Testis (tissue), 3 donors: ENCODE data around the gene CEP250. TPM values are rescaled to one million over a fixed set of nuclear protein-coding genes. Genes with fewer than 3 reads are reported as not detected.
A peak's percentile ranks its signal among the peaks of the same experiment; 100 is the strongest.

Experiments
- DNase-seq: peaks from one replicate; pipeline ENCODE4 v3.0.0-alpha.2; 2019
- H3K27ac ChIP-seq, 2 donors: fragments of 200-600 bp; sonication (generic); one replicate each; pipeline ENCODE4 v1.5.1; 2019
- H3K27me3 ChIP-seq: fragments of 200-600 bp; sonication (generic); one replicate; pipeline ENCODE4 v1.5.1; 2019
- H3K36me3 ChIP-seq: fragments of 200-600 bp; sonication (generic); one replicate; pipeline ENCODE4 v1.5.1; 2017; ENCODE audit warnings: low read depth; ENCODE audit errors: missing control alignments
- H3K4me1 ChIP-seq: fragments of 200-600 bp; sonication (generic); one replicate; pipeline ENCODE4 v1.5.1; 2019
- H3K4me3 ChIP-seq, 2 donors: fragments of 200-600 bp; sonication (generic); one replicate each; pipeline ENCODE4 v1.5.1; 2017 to 2019
- H3K9me3 ChIP-seq: fragments of 200-600 bp; sonication (generic); one replicate; pipeline ENCODE4 v1.5.1; 2017
- POLR2A ChIP-seq: fragments of 450-650 bp; IDR thresholded peaks from one replicate; pipeline ENCODE4 v1.6.1; 2017; ENCODE audit warnings: antibody characterized with exemption, mild to moderate bottlenecking, moderate library complexity
- WGBS, 2 donors: methylation state at CpG; one replicate each; pipeline ENCODE4 v1.1.5; 2018; 5-methylcytosine and 5-hydroxymethylcytosine counted together
- intact Hi-C: fragments of 100-400 bp; cut with DNase I; formaldehyde crosslinking; loops from one replicate; pipeline ENCODE4 v1.15.1; 2023; ENCODE audit warnings: low total_unique reads
- polyA plus RNA-seq: library from polyadenylated mRNA; stranded (reverse); fragments of 350-450 nt; fragmentation: Illumina TruSeq; extraction: RNeasy Lipid Tissue Mini Kit (QIAGEN cat#74804); gene quantifications from one replicate; pipeline ENCODE4 v1.2.3, GENCODE V29; 2014; ENCODE audit warnings: low read depth, low replicate concordance; ENCODE audit not compliant: insufficient read depth
- total RNA-seq, 2 donors: library from RNA; depleted of rRNA; stranded (reverse); fragments of >200 nt; gene quantifications; one replicate each; pipeline ENCODE4 v1.2.3, GENCODE V29; 2016
- TF ChIP-seq, protein P1 (sequence below), 3 experiments: fragments of 450-650 bp in 2 of 3; fragments of 200-600 bp in 1 of 3; sonication (generic) in 1 of 3; IDR thresholded peaks; one replicate each; pipeline ENCODE4 v1.5.1; 2016 to 2019; ENCODE audit warnings: antibody characterized with exemption in 3 of 3, mild to moderate bottlenecking in 2 of 3, moderate library complexity in 1 of 3

Gene CEP250
- total and polyA plus RNA-seq, 3 donors from 2014 or later, result 41.2 to 68.6 (median 54.5) TPM

DNA sequence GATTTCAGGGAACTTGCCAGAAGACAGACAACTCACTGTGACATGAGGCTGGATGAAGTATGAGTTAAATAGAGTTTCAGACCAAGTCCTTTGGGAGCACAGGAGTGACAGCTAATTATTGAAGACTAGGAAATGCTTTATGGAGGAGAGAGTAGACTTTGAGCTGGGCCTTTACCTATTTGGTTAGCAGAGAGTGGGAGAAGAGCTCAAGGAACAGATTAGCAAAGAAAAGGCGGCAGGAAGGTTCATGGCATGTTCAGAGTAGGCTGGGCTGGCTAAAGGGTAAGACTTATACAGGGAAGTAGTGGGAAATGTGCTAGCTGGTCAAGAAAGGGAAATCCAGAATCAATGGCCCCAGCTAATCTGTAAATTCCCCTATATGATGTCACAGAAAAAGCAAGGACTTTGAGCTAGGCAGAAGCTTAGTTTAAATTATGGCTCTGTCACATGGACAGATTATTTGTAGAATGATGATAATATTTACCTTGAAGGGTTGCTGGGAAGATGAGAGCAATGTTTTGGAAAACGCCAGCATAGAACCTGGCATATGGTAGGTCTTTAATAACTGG, 19.0 kb downstream of the CEP250 start:
- H3K4me3 ChIP-seq, result no peak overlapping the region
- TF ChIP-seq POLR2A, result no peak
- TF ChIP-seq, protein P1, sequence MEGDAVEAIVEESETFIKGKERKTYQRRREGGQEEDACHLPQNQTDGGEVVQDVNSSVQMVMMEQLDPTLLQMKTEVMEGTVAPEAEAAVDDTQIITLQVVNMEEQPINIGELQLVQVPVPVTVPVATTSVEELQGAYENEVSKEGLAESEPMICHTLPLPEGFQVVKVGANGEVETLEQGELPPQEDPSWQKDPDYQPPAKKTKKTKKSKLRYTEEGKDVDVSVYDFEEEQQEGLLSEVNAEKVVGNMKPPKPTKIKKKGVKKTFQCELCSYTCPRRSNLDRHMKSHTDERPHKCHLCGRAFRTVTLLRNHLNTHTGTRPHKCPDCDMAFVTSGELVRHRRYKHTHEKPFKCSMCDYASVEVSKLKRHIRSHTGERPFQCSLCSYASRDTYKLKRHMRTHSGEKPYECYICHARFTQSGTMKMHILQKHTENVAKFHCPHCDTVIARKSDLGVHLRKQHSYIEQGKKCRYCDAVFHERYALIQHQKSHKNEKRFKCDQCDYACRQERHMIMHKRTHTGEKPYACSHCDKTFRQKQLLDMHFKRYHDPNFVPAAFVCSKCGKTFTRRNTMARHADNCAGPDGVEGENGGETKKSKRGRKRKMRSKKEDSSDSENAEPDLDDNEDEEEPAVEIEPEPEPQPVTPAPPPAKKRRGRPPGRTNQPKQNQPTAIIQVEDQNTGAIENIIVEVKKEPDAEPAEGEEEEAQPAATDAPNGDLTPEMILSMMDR (IDR thresholded peaks at IDR 0.05), result no peak
- no peak for DNase-seq
- intact Hi-C loops, result no loop called here
- no peaks in the 10 kb centered on the region for H3K9me3 ChIP-seq
- no peaks in the 10 kb centered on the region for H3K27me3 ChIP-seq
- H3K27ac ChIP-seq, result no peak overlapping the region
- H3K36me3 ChIP-seq, result no peaks in the 10 kb centered on the region
- 90 to 93% methylated on average over 2 of the region's 2 CpGs for WGBS, 2 donors
- no peaks in the 10 kb centered on the region for H3K4me1 ChIP-seq

DNA sequence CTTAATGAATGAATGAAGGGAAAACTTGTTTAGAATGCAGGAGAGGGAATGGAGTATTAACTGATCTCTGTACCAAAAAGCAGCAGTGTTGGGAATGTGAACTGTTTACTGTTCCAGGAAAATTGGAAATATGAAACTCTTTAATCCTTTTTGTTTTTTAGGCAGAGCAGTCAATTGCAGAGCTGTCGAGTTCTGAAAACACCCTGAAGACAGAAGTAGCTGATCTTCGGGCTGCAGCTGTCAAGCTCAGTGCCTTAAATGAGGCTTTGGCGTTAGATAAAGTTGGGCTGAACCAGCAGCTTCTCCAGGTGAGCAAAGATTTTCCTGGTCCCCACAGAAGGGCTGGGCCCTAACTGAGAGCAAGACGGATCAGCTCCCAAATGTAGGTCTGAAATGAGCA, 20.9 kb downstream of the CEP250 start:
- H3K27me3 ChIP-seq, result no peaks in the 10 kb centered on the region
- H3K27ac ChIP-seq, result no peak overlapping the region
- WGBS, 2 donors, result 89 to 94% methylated on average over 4 of the region's 4 CpGs
- no peaks in the 10 kb centered on the region for H3K9me3 ChIP-seq
- no peak for DNase-seq
- TF ChIP-seq POLR2A, result no peak
- TF ChIP-seq, protein P1 (IDR thresholded peaks at IDR 0.05), result no peak
- no peak overlapping the region for H3K4me3 ChIP-seq
- H3K4me1 ChIP-seq, result no peaks in the 10 kb centered on the region
- intact Hi-C loops, result no loop called here
- no peaks in the 10 kb centered on the region for H3K36me3 ChIP-seq

DNA sequence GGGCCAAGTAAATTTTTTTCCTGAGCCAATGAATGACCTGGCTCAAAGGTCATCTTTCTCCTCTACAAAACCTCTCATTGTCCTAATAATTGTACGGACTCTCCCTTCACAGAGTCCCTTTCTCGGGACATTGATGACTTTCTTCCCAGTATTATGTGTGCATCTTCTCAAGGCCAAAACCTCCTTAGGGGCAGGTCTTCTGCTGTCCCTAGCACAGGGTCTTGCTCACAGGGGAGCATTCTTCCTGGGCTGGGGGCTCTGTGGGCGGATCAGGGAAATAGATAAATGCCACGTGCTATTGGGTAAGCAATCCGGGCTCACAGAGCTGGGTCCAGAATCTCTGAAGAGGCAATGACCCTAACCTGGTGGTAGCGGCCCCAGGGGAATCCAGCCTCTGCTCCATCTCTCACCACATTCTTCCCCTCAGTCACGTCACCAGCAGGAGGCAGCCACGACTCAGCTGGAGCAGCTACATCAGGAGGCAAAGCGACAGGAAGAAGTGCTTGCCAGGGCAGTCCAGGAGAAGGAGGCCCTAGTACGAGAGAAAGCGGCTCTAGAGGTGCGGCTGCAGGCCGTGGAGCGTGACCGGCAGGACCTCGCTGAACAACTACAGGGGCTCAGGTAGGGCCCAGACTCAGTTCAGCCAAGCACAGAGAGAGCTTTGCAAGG, 23.5 kb downstream of the CEP250 start:
- H3K36me3 ChIP-seq, result no peaks in the 10 kb centered on the region
- H3K27ac ChIP-seq, result no peak overlapping the region
- WGBS, 2 donors, result 82 to 91% methylated on average over 15 to 16 of the region's 16 CpGs
- intact Hi-C loops, result no loop called here
- no peak overlapping the region for H3K4me3 ChIP-seq
- no peak for DNase-seq
- no peaks in the 10 kb centered on the region for H3K9me3 ChIP-seq
- no peaks in the 10 kb centered on the region for H3K4me1 ChIP-seq
- H3K27me3 ChIP-seq, result no peaks in the 10 kb centered on the region
- TF ChIP-seq, protein P1 (IDR thresholded peaks at IDR 0.05), result peak in 1 of 3 experiments; percentile 8
- no peak for TF ChIP-seq POLR2A

GRCh38 chr20:35479798-35480197, 24.4 kb downstream of the CEP250 start:
- no peak for TF ChIP-seq POLR2A
- TF ChIP-seq, protein P1 (IDR thresholded peaks at IDR 0.05), result no peak
- intact Hi-C loops, result no loop called here

DNA sequence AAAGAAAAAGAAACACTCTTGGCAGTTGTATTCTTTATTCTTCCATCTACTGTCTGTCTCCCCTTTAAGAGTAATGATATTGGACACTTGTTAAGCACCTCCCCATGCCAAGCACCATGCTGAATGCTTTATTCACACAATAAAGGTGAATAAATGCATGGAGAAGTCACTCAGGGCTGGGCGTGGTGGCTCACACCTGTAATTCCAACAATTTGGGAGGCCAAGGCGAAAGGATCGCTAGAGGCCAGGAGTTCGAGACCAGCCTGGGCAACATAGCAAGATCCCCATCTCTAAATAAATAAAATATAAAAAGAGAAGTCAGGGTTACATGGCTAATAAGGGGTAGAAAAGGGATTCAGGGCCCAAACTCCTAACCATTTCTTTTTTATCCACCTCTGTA, 32.1 kb downstream of the CEP250 start:
- intact Hi-C loops, result no loop called here
- Histone ChIP-seq H3K27ac (no peak overlapping the region), H3K4me3 (no peak overlapping the region), H3K4me1 (no peaks in the 10 kb centered on the region), H3K27me3 (no peaks in the 10 kb centered on the region), H3K36me3 (no peaks in the 10 kb centered on the region), H3K9me3 (no peaks in the 10 kb centered on the region)
- 95 to 96% methylated on average over 4 of the region's 4 CpGs for WGBS, 2 donors
- TF ChIP-seq POLR2A, result no peak
- TF ChIP-seq, protein P1 (IDR thresholded peaks at IDR 0.05), result no peak
- no peak for DNase-seq

More at GRCh38 chr20:35479798-35480197, 24.4 kb downstream of the CEP250 start:
- Histone ChIP-seq H3K4me3 (no peak overlapping the region), H3K9me3 (no peaks in the 10 kb centered on the region), H3K27me3 (no peaks in the 10 kb centered on the region), H3K4me1 (no peaks in the 10 kb centered on the region), H3K27ac (no peak overlapping the region), H3K36me3 (no peaks in the 10 kb centered on the region)
- 93 to 96% methylated on average over 5 of the region's 5 CpGs for WGBS, 2 donors
- DNase-seq, result no peak
